HepG2 (cell line): Measurements from ENCODE around the gene SLC25A44. TPM values are rescaled to one million over a fixed set of nuclear protein-coding genes. Genes with fewer than 3 reads are reported as not detected.

Experiments
- BRD4 ChIP-seq: sonication (generic); formaldehyde crosslinking; IDR thresholded peaks from 2 replicates; pipeline ENCODE4 v1.4.0; 2020; ENCODE audit warnings: missing genetic modification reagents
- CHD2 ChIP-seq: IDR thresholded peaks from 2 replicates; pipeline ENCODE4 v1.6.1; 2011; ENCODE audit warnings: low read depth, low read length, improper control_type of control experiment
- FOXM1 ChIP-seq: sonication (generic); formaldehyde crosslinking; IDR thresholded peaks from 2 replicates; pipeline ENCODE4 v1.5.0; 2020; ENCODE audit warnings: missing genetic modification reagents
- FOXP4 ChIP-seq: sonication (generic); formaldehyde crosslinking; IDR thresholded peaks from 2 replicates; pipeline ENCODE4 v1.4.0; 2020; ENCODE audit warnings: missing genetic modification reagents
- GMEB1 ChIP-seq: sonication (generic); formaldehyde crosslinking; IDR thresholded peaks from 2 replicates; pipeline ENCODE4 v1.5.1; 2020; ENCODE audit warnings: missing genetic modification reagents, mild to moderate bottlenecking, borderline replicate concordance
- HOXA9 ChIP-seq: sonication (generic); formaldehyde crosslinking; IDR thresholded peaks from 2 replicates; pipeline ENCODE4 v1.8.1; 2022; ENCODE audit warnings: missing genetic modification reagents, mild to moderate bottlenecking, moderate library complexity, borderline replicate concordance
- POLR2AphosphoS5 ChIP-seq: IDR thresholded peaks from 2 replicates; pipeline ENCODE4 v1.6.1; 2012; ENCODE audit warnings: low read depth, low read length
- RARG ChIP-seq: sonication (generic); formaldehyde crosslinking; IDR thresholded peaks from 2 replicates; pipeline ENCODE4 v1.4.0; 2020; ENCODE audit warnings: low read depth, mild to moderate bottlenecking, missing genetic modification reagents
- RORA ChIP-seq: sonication (generic); formaldehyde crosslinking; IDR thresholded peaks from 2 replicates; pipeline ENCODE4 v1.5.0; 2020; ENCODE audit warnings: mild to moderate bottlenecking, missing genetic modification reagents, moderate library complexity
- TFDP1 ChIP-seq: IDR thresholded peaks from 2 replicates; pipeline ENCODE4 v1.6.1; 2016; ENCODE audit warnings: missing compliant biosample characterization, missing genetic modification reagents, borderline replicate concordance
- ZFP36L2 ChIP-seq: sonication (generic); formaldehyde crosslinking; IDR thresholded peaks from 2 replicates; pipeline ENCODE4 v1.4.0; 2020; ENCODE audit warnings: missing genetic modification reagents
- ZFP41 ChIP-seq: sonication (generic); formaldehyde crosslinking; IDR thresholded peaks from 2 replicates; pipeline ENCODE4 v1.4.0; 2020; ENCODE audit warnings: mild to moderate bottlenecking, missing genetic modification reagents, borderline replicate concordance
- ZKSCAN5 ChIP-seq: sonication (generic); formaldehyde crosslinking; IDR thresholded peaks from 2 replicates; pipeline ENCODE4 v1.5.1; 2020; ENCODE audit warnings: mild to moderate bottlenecking, missing genetic modification reagents
- ZNF138 ChIP-seq: sonication (generic); formaldehyde crosslinking; IDR thresholded peaks from 2 replicates; pipeline ENCODE4 v1.5.0; 2020; ENCODE audit warnings: mild to moderate bottlenecking, low read depth, missing genetic modification reagents
- ZNF564 ChIP-seq: sonication (generic); formaldehyde crosslinking; IDR thresholded peaks from 2 replicates; pipeline ENCODE4 v1.8.1; 2023; ENCODE audit warnings: mild to moderate bottlenecking, missing genetic modification reagents
- ZNF713 ChIP-seq: sonication (generic); formaldehyde crosslinking; IDR thresholded peaks from 2 replicates; pipeline ENCODE4 v1.4.0; 2020; ENCODE audit warnings: mild to moderate bottlenecking, missing genetic modification reagents
- ZNF746 ChIP-seq: sonication (generic); formaldehyde crosslinking; IDR thresholded peaks from 2 replicates; pipeline ENCODE4 v1.8.0; 2022; ENCODE audit warnings: mild to moderate bottlenecking, missing genetic modification reagents
- polyA plus RNA-seq, 8 experiments: library from polyadenylated mRNA; depleted of rRNA in 3 of 8; stranded (reverse) in 7 of 8; unstranded in 1 of 8; fragments of >200 nt; fragmentation: Illumina TruSeq in 4 of 8; extraction: Trizol in 4 of 8; gene quantifications; 2 replicates each; pipeline versions ENCODE4 v1.2.1 to v1.2.3, GENCODE V29; 2011 to 2016; ENCODE audit warnings: low read depth in 4 of 8, missing spikeins in 1 of 8, mixed read lengths in 1 of 8; ENCODE audit not compliant: insufficient read depth in 1 of 8
- total RNA-seq, 5 experiments: library from RNA; depleted of rRNA; stranded (reverse); fragments of >200 nt; fragmentation: Illumina TruSeq; extraction: Trizol; gene quantifications; 2 replicates each; pipeline ENCODE4 v1.2.3, GENCODE V29; 2016; ENCODE audit warnings: low read depth in 1 of 5
- TF ChIP-seq, protein P1 (sequence below): sonication (generic); formaldehyde crosslinking; IDR thresholded peaks from 2 replicates; pipeline ENCODE4 v1.8.1; 2022; ENCODE audit warnings: mild to moderate bottlenecking, missing genetic modification reagents
- TF ChIP-seq, protein P2 (sequence below): IDR thresholded peaks from 2 replicates; pipeline ENCODE4 v1.6.1; 2016
- TF ChIP-seq, protein P3 (sequence below): sonication (generic); formaldehyde crosslinking; IDR thresholded peaks from 2 replicates; pipeline ENCODE4 v1.5.1; 2020; ENCODE audit warnings: missing genetic modification reagents, mild to moderate bottlenecking, borderline replicate concordance

The SLC25A44 gene
- total and polyA plus RNA-seq, 2 of the 13 experiments (the other 11 are each of a cell fraction or from before 2014, with no cell fraction given) = 10.7 to 13.4 TPM

GRCh38 chr1:156146020-156146768 lies 47.7 kb upstream of the SLC25A44 start (continued):
- TF ChIP-seq TFDP1 (CRISPR knock-in tag) (no peak), ZKSCAN5 (no peak), ZNF138 (CRISPR knock-in tag) (no peak), RORA (CRISPR knock-in tag) (no peak), FOXM1 (CRISPR knock-in tag) (no peak), RARG (no peak), FOXP4 (CRISPR knock-in tag) (no peak), CHD2 (no peak), POLR2AphosphoS5 (no peak), ZNF713 (CRISPR knock-in tag) (no peak), BRD4 (CRISPR knock-in tag) (0 out of 2 replicates have a peak, but pooled peaks have one; percentile 28), HOXA9 (no peak), GMEB1 (CRISPR knock-in tag) (peak; percentile 18; the same call in 1 of the 2 replicates), ZFP36L2 (no peak), ZNF746 (no peak), ZFP41 (no peak), ZNF564 (CRISPR knock-in tag) (no peak)
- TF ChIP-seq, protein P1, sequence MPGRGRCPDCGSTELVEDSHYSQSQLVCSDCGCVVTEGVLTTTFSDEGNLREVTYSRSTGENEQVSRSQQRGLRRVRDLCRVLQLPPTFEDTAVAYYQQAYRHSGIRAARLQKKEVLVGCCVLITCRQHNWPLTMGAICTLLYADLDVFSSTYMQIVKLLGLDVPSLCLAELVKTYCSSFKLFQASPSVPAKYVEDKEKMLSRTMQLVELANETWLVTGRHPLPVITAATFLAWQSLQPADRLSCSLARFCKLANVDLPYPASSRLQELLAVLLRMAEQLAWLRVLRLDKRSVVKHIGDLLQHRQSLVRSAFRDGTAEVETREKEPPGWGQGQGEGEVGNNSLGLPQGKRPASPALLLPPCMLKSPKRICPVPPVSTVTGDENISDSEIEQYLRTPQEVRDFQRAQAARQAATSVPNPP = no peak
- TF ChIP-seq, protein P2, sequence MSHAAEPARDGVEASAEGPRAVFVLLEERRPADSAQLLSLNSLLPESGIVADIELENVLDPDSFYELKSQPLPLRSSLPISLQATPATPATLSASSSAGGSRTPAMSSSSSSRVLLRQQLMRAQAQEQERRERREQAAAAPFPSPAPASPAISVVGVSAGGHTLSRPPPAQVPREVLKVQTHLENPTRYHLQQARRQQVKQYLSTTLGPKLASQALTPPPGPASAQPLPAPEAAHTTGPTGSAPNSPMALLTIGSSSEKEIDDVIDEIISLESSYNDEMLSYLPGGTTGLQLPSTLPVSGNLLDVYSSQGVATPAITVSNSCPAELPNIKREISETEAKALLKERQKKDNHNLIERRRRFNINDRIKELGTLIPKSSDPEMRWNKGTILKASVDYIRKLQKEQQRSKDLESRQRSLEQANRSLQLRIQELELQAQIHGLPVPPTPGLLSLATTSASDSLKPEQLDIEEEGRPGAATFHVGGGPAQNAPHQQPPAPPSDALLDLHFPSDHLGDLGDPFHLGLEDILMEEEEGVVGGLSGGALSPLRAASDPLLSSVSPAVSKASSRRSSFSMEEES = no peak
- TF ChIP-seq, protein P3, sequence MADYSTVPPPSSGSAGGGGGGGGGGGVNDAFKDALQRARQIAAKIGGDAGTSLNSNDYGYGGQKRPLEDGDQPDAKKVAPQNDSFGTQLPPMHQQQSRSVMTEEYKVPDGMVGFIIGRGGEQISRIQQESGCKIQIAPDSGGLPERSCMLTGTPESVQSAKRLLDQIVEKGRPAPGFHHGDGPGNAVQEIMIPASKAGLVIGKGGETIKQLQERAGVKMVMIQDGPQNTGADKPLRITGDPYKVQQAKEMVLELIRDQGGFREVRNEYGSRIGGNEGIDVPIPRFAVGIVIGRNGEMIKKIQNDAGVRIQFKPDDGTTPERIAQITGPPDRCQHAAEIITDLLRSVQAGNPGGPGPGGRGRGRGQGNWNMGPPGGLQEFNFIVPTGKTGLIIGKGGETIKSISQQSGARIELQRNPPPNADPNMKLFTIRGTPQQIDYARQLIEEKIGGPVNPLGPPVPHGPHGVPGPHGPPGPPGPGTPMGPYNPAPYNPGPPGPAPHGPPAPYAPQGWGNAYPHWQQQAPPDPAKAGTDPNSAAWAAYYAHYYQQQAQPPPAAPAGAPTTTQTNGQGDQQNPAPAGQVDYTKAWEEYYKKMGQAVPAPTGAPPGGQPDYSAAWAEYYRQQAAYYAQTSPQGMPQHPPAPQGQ (CRISPR knock-in tag) = no peak
